RWPE2 (cell line): Measurements from ENCODE around the gene PKD2L1.
A peak's percentile ranks its signal among the peaks of the same experiment; 100 is the strongest.

Experiments
- ATAC-seq: fragments of 200-7000 bp; cut with Tn5 transposase; 3 replicates; pipeline ENCODE4 v1.9.1; 2021; ENCODE audit warnings: low read depth
- DNase-seq: peaks from one replicate; pipeline ENCODE4 v3.0.0-alpha.2; 2020; ENCODE audit warnings: low spot score
- H3K27ac ChIP-seq: fragments of 450-650 bp; 2 replicates; pipeline ENCODE4 v1.5.1; 2017; ENCODE audit warnings: mild to moderate bottlenecking; ENCODE audit not compliant: poor library complexity, severe bottlenecking
- H3K27me3 ChIP-seq: fragments of 250-450 bp; sonication (Bioruptor Pico); 2 replicates; pipeline ENCODE4 v1.5.1; 2021; ENCODE audit warnings: mild to moderate bottlenecking, moderate library complexity; ENCODE audit not compliant: insufficient read depth, poor library complexity, severe bottlenecking
- H3K36me3 ChIP-seq: fragments of 250-450 bp; sonication (Bioruptor Pico); 2 replicates; pipeline ENCODE4 v1.5.1; 2020; ENCODE audit warnings: low read depth, mild to moderate bottlenecking, moderate library complexity
- H3K4me1 ChIP-seq: fragments of 250-450 bp; sonication (Bioruptor Pico); 2 replicates; pipeline ENCODE4 v1.5.1; 2021; ENCODE audit warnings: mild to moderate bottlenecking, moderate library complexity; ENCODE audit not compliant: insufficient read depth, poor library complexity, severe bottlenecking
- H3K4me3 ChIP-seq: fragments of 250-450 bp; sonication (Bioruptor Pico); 2 replicates; pipeline ENCODE4 v1.5.1; 2021; ENCODE audit warnings: mild to moderate bottlenecking, moderate library complexity; ENCODE audit not compliant: severe bottlenecking
- H3K9me3 ChIP-seq: fragments of 250-450 bp; sonication (Bioruptor Pico); 2 replicates; pipeline ENCODE4 v1.5.1; 2021; ENCODE audit warnings: mild to moderate bottlenecking, moderate library complexity; ENCODE audit not compliant: severe bottlenecking
- CTCF ChIP-seq: fragments of 450-650 bp; IDR thresholded peaks from one replicate; pipeline ENCODE4 v1.5.1; 2017; ENCODE audit warnings: mild to moderate bottlenecking, moderate library complexity; ENCODE audit not compliant: poor library complexity, severe bottlenecking

The PKD2L1 gene

GRCh38 chr10:100346765-100347567 is 16.9 kb upstream of the PKD2L1 start, which contains the start of gene SCD:
SCD (plus strand) TSS chr10:100347233; CDS start chr10:100347505, 272 bp downstream.
- H3K9me3 ChIP-seq, result no peaks in the 10 kb centered on the region
- peak within 1 kb of the TSS; percentile 78 for H3K4me3 ChIP-seq
- H3K27me3 ChIP-seq, result no peaks in the 10 kb centered on the region
- peaks cover 28% of the 10 kb centered on the region for H3K4me1 ChIP-seq
- no peak for TF ChIP-seq CTCF
- peak within 1 kb of the TSS; percentile 91 for H3K27ac ChIP-seq
- peak; percentile 97 for DNase-seq
- peak; percentile 90 for ATAC-seq
- H3K36me3 ChIP-seq, result peaks cover 48% of the 10 kb centered on the region

GRCh38 chr10:100346351-100346764 is 16.3 kb upstream of the PKD2L1 start:
- TF ChIP-seq CTCF, result no peak
- peak; percentile 85 for DNase-seq

GRCh38 chr10:100345570-100346330 is 15.7 kb upstream of the PKD2L1 start:
- Histone ChIP-seq H3K4me1 (peaks cover 18% of the 10 kb centered on the region), H3K4me3 (peak overlapping the region; percentile 78), H3K27me3 (no peaks in the 10 kb centered on the region), H3K9me3 (no peaks in the 10 kb centered on the region), H3K36me3 (peaks cover 36% of the 10 kb centered on the region), H3K27ac (peak overlapping the region; percentile 91)
- 0 out of 3 replicates have a peak, but pooled peaks have one; percentile 1 for ATAC-seq
- no peak for TF ChIP-seq CTCF
- DNase-seq, result no peak

More at GRCh38 chr10:100346351-100346764, 16.3 kb upstream of the PKD2L1 start:
- no peaks in the 10 kb centered on the region for H3K27me3 ChIP-seq
- peaks cover 42% of the 10 kb centered on the region for H3K36me3 ChIP-seq
- peak; percentile 56 for ATAC-seq
- no peaks in the 10 kb centered on the region for H3K9me3 ChIP-seq
- peak overlapping the region; percentile 78 for H3K4me3 ChIP-seq
- peaks cover 23% of the 10 kb centered on the region for H3K4me1 ChIP-seq
- peak overlapping the region; percentile 91 for H3K27ac ChIP-seq

- TF ChIP-seq CTCF, result no peak
- ATAC-seq (no peak), DNase-seq (no peak)
- peaks cover 11% of the 10 kb centered on the region for H3K4me1 ChIP-seq
- no peaks in the 10 kb centered on the region for H3K27me3 ChIP-seq
- no peaks in the 10 kb centered on the region for H3K9me3 ChIP-seq
- peaks cover 22% of the 10 kb centered on the region for H3K36me3 ChIP-seq
- peak overlapping the region; percentile 91 for H3K27ac ChIP-seq
- H3K4me3 ChIP-seq, result no peak overlapping the region
Observed at GRCh38 chr10:100344241-100344788, 14.3 kb upstream of the PKD2L1 start.
